Loucy (cell line): ENCODE measurements around the gene ZBTB2.

Experiments
- H2AFZ ChIP-seq: fragments of 200-600 bp; sonication (generic); 2 replicates; pipeline ENCODE4 v1.6.0; 2016; ENCODE audit warnings: antibody characterized with exemption, mild to moderate bottlenecking, low read length, moderate library complexity
- H3F3A ChIP-seq: fragments of 200-600 bp; 2 replicates; pipeline ENCODE4 v1.6.0; 2016; ENCODE audit warnings: antibody characterized with exemption, low read depth, mild to moderate bottlenecking
- H3K27me3 ChIP-seq: fragments of 200-600 bp; sonication (generic); 2 replicates; pipeline ENCODE4 v1.6.1; 2014; ENCODE audit warnings: low read length, mild to moderate bottlenecking; ENCODE audit not compliant: insufficient read depth, poor library complexity, severe bottlenecking
- H3K36me3 ChIP-seq: fragments of 200-600 bp; sonication (generic); 2 replicates; pipeline ENCODE4 v1.6.1; 2016; ENCODE audit warnings: low read length; ENCODE audit not compliant: insufficient read depth
- H3K4me1 ChIP-seq: fragments of 200-600 bp; sonication (generic); 2 replicates; pipeline ENCODE4 v1.5.1; 2014; ENCODE audit warnings: low read length, mild to moderate bottlenecking; ENCODE audit not compliant: insufficient read depth, poor library complexity, severe bottlenecking
- H3K4me2 ChIP-seq: fragments of 200-600 bp; sonication (generic); 2 replicates; pipeline ENCODE4 v1.6.0; 2014; ENCODE audit warnings: antibody characterized with exemption, low read length, low read depth, mild to moderate bottlenecking; ENCODE audit not compliant: poor library complexity, severe bottlenecking
- H3K4me3 ChIP-seq: fragments of 200-600 bp; sonication (generic); 2 replicates; pipeline ENCODE4 v1.5.1; 2014; ENCODE audit warnings: low read length, mild to moderate bottlenecking, mixed read lengths; ENCODE audit not compliant: poor library complexity, severe bottlenecking
- H3K79me2 ChIP-seq: fragments of 200-600 bp; sonication (generic); 2 replicates; pipeline ENCODE4 v1.6.1; 2014; ENCODE audit warnings: low read length; ENCODE audit not compliant: insufficient read depth
- H3K9ac ChIP-seq: fragments of 200-600 bp; sonication (generic); 2 replicates; pipeline ENCODE4 v1.6.0; 2014; ENCODE audit warnings: mild to moderate bottlenecking, low read depth, low read length, moderate library complexity; ENCODE audit not compliant: poor library complexity, severe bottlenecking
- H3K9me2 ChIP-seq: fragments of 200-600 bp; sonication (generic); replicated peaks from 2 replicates; pipeline ENCODE4 v1.6.1; 2016; ENCODE audit warnings: low read depth, low read length, mixed read lengths
- H3K9me3 ChIP-seq: fragments of 200-600 bp; sonication (generic); 2 replicates; pipeline ENCODE4 v1.6.1; 2014; ENCODE audit warnings: mild to moderate bottlenecking, antibody characterized with exemption, low read length, low read depth; ENCODE audit not compliant: insufficient read depth
- H4K20me1 ChIP-seq: fragments of 200-600 bp; sonication (generic); 2 replicates; pipeline ENCODE4 v1.6.0; 2014; ENCODE audit warnings: antibody characterized with exemption, low read length, mild to moderate bottlenecking; ENCODE audit not compliant: insufficient read depth, poor library complexity, severe bottlenecking
- EZH2phosphoT487 ChIP-seq: fragments of 200-600 bp; IDR thresholded peaks from 2 replicates; pipeline ENCODE4 v1.6.1; 2018; ENCODE audit warnings: antibody characterized with exemption, mild to moderate bottlenecking, moderate library complexity, borderline replicate concordance
- TF ChIP-seq, protein P1 (sequence below): fragments of 200-600 bp; sonication (generic); conservative IDR thresholded peaks from 2 replicates; pipeline ENCODE4 v1.5.1; 2014; ENCODE audit warnings: mild to moderate bottlenecking, antibody characterized with exemption, low read length

The ZBTB2 gene

DNA sequence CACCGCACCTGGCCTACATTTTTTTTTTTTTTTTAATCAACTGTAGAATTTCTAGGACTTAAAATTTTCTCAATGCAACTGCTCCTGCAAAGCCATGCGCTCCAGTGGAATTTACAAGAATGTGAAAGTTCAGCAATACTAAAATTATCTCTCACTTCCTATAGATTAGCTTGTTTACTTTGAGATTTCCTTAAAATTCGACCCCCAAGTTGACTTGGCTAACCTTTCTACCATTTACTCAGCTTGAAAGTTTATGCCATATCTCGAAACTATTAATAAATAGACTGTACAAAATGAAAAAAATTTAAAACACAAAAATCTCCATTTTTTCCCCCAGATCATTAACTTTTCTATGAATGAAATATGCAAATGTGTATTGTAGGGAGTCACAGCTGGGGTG is 64.3 kb downstream of the ZBTB2 start:
- Histone ChIP-seq H3K9me2 (no peaks in the 10 kb centered on the region), H4K20me1 (no peaks in the 10 kb centered on the region), H3K79me2 (no peaks in the 10 kb centered on the region), H3K27me3 (no peaks in the 10 kb centered on the region), H3K36me3 (no peaks in the 10 kb centered on the region), H2AFZ (no peak overlapping the region), H3K9ac (no peak overlapping the region), H3K4me3 (no peak overlapping the region), H3K9me3 (no peaks in the 10 kb centered on the region), H3F3A (no peaks in the 10 kb centered on the region), H3K4me1 (peaks cover 4% of the 10 kb centered on the region), H3K4me2 (no peak overlapping the region)
- no peak for TF ChIP-seq EZH2phosphoT487
- TF ChIP-seq, protein P1, sequence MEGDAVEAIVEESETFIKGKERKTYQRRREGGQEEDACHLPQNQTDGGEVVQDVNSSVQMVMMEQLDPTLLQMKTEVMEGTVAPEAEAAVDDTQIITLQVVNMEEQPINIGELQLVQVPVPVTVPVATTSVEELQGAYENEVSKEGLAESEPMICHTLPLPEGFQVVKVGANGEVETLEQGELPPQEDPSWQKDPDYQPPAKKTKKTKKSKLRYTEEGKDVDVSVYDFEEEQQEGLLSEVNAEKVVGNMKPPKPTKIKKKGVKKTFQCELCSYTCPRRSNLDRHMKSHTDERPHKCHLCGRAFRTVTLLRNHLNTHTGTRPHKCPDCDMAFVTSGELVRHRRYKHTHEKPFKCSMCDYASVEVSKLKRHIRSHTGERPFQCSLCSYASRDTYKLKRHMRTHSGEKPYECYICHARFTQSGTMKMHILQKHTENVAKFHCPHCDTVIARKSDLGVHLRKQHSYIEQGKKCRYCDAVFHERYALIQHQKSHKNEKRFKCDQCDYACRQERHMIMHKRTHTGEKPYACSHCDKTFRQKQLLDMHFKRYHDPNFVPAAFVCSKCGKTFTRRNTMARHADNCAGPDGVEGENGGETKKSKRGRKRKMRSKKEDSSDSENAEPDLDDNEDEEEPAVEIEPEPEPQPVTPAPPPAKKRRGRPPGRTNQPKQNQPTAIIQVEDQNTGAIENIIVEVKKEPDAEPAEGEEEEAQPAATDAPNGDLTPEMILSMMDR = no peak

DNA sequence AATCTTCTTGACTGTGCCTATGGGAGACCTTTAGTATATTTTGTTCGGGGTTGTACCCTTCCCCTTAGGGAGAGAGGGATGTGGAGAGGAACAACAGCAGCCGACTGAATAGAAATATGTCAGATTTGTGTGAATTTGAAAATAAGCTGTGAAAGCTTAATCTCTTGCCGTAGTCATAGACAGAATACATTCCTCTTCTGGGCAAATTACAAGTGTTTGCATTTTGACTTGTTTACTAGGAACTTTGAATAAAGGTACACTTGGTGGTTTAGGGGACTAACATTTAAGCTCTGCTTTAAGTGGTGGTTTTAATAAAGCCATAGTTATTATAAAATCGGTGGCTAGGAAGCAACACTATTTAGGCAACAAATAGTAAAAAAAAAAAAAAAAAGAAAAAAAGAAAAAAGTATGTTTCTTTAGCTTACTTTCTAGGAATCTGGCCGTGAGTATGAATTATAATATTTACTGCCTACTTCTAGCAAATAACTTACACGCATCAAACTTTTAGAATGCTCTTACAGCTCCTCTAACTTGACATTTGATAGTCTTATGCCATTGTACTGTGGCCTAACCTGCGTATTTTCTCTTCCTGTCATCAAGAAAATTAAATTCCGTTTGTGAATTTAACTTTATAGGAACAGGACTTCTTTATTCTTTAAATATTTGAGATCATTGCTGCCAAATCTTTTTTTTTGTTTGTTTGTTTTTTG is 65.1 kb downstream of the ZBTB2 start:
- Histone ChIP-seq H2AFZ (no peak overlapping the region), H3K9me2 (no peaks in the 10 kb centered on the region), H3K4me2 (no peak overlapping the region), H3K79me2 (no peaks in the 10 kb centered on the region), H3F3A (no peaks in the 10 kb centered on the region), H4K20me1 (no peaks in the 10 kb centered on the region), H3K4me1 (peaks cover 4% of the 10 kb centered on the region), H3K4me3 (no peak overlapping the region), H3K36me3 (no peaks in the 10 kb centered on the region), H3K9ac (no peak overlapping the region), H3K27me3 (no peaks in the 10 kb centered on the region), H3K9me3 (no peaks in the 10 kb centered on the region)
- TF ChIP-seq, protein P1 = no peak
- TF ChIP-seq EZH2phosphoT487 = no peak

DNA sequence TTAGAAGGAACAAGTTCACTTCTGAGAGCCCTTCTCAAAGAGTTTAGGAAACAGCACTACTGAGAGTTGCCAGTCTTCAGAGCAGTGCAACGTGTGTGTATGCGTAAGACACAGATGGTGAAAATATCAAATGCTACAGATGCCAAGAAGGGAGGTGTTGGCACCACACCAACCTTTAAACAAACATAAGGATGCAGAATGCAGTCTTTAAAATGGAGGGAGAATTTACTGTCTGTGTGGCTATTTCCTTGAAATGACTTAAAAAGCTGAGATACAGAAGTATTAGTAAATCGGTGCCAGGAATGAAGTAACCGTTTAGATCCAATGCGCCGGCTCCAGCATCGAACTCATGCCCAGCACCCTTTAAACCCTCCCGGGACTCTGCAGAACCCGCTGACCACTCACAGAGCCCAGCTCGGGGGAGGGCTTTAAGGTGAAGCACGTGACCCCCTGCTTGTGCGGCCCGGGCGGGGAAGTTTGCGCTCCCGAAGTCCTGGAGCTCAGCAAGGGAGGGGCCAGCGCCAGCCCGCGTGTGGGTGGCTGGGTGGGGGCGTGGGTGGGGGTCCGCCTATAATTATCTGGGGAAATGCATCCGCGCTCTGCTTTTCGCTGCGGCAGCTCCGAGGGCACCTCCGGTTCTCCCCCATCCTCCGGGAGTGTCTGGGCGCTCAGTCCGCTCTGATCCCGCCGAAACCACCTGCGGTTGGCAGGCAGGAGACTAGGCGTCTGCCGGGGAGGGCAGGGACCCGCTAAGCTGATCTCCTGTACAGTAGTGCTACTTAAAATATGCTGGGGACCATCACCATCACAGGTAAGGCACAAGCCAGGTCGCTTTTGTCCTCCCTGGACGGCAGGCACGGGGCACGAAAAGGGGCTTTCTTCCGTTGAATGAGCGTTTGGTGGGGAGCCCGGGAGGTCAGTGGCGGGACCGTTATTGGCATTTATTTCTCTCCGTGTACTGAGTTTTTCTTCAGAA is 66.0 kb downstream of the ZBTB2 start:
- no peak overlapping the region for H2AFZ ChIP-seq
- no peaks in the 10 kb centered on the region for H3K9me3 ChIP-seq
- H3K4me3 ChIP-seq = no peak overlapping the region
- H3K9me2 ChIP-seq = no peaks in the 10 kb centered on the region
- no peaks in the 10 kb centered on the region for H3K27me3 ChIP-seq
- H3F3A ChIP-seq = no peaks in the 10 kb centered on the region
- no peak overlapping the region for H3K4me2 ChIP-seq
- no peaks in the 10 kb centered on the region for H3K36me3 ChIP-seq
- no peak overlapping the region for H3K9ac ChIP-seq
- H3K79me2 ChIP-seq = no peaks in the 10 kb centered on the region
- H3K4me1 ChIP-seq = peaks cover 4% of the 10 kb centered on the region
- H4K20me1 ChIP-seq = no peaks in the 10 kb centered on the region
- TF ChIP-seq, protein P1 = no peak
- TF ChIP-seq EZH2phosphoT487 = no peak
